ENCODE data around the gene ADAMTS15.
"Not testable (repeated sequence)": the region's sequence is repeated elsewhere in the genome, so short reads cannot be mapped to it uniquely, and the experiment has no call there.

Gene ADAMTS15

DNA sequence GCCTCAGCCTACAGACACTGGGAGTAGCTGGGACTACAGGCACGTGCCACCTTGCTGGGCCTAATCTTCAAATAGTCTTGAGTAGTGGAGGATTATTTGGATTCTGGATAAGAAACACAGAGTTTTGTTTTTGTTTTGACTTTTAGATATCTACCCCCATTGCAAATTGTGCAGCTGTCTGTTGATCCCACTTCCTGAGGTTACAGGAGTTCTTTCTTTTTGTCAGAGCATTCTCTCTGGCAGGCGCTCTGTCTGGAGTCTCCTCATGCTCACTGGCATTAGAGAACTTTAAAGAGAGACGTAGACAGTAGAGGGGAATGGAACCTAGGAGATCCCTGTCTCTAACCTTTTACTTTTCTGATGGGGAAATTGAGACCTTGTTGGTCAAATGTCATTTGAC lies 12.3 kb upstream of the ADAMTS15 start:
- no peak for DNase-seq

- DNase-seq = no peak
These were observed 10.6 kb upstream of the ADAMTS15 start for GRCh38 chr11:130437848-130438247.

- not testable (repeated sequence) for DNase-seq
These were observed 9.9 kb upstream of the ADAMTS15 start for GRCh38 chr11:130438401-130439159.

DNA sequence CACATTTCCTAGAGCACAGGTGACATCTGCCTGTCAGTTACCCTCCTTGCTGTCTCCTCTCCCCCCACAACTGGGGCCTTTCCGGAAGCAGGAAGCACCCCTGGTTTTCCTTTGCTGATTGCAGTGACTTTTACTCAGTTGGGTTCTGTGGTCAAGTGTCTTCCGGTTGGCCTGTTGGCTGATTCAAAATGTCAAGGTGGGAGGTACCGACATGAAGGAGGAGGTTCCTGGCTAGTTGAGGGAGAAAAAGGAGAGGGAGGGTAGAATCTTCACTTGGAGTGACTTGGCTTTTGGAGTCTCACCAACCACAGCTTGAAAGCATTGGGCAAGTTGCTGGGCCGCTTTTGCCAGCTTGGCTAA lies 9.3 kb upstream of the ADAMTS15 start:
- no peak for DNase-seq

GRCh38 chr11:130439876-130440275 lies 8.6 kb upstream of the ADAMTS15 start:
- no peak for DNase-seq

- no peak for DNase-seq
These were observed 6.7 kb upstream of the ADAMTS15 start for GRCh38 chr11:130441719-130442118.

DNA sequence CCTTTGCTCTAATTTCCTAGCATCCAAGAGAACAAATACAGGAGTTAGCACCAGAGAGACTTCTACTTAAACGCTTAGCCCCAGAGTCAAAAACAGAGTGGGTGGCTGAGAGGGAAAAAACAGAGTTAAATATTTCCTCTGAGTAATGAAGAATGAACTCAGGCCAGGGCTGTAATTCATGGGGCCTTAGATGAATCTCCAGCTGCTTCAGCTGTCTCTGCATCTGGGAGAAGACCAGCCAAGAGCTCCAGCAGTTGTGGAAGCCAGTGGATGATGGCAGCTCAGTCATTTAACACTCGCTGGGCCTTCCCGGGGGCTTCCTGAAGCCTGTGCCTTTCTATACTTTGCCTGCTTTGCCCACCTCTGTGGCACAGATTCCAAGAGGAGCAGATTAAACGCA lies 5.7 kb upstream of the ADAMTS15 start:
- DNase-seq = no peak

DNA sequence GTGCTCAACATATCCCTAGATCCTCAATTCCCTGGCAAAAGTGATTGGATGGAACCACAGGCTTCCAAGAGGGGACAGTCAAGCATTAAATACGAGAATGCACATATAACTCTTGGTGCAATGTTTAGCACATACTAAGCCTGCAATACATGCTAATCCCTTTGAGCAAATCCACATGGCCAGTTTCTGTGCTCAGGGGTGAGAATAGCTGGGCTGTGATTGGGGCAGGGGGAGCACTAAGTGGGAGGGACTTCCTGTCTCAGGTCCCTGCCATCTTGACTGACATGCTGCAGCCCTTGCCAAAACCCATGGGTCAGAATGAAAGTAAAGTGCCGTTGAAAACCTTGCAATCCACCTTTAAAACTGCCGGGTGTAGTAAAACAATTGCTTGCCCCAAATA lies 2.7 kb upstream of the ADAMTS15 start:
- DNase-seq = no peak

DNA sequence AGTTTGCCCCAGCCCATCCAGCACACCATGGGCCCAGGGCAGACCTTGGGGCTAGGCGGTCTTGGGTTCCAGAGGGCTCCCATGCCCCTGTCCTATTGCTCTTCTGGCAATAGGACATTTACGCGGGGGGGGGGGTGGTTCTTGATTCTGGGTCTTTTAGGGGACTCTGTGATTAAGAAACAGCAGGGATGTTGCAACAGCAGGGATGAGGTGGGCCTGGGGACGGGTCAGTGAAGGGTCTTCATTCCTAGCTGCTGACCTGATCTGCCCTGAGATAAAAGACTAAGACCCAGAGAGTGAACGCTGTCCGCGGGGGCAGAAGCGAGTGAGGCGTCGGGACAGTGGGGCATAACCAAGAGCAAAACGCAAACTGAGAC lies 418 bp upstream of the ADAMTS15 start:
- no peak for DNase-seq

DNA sequence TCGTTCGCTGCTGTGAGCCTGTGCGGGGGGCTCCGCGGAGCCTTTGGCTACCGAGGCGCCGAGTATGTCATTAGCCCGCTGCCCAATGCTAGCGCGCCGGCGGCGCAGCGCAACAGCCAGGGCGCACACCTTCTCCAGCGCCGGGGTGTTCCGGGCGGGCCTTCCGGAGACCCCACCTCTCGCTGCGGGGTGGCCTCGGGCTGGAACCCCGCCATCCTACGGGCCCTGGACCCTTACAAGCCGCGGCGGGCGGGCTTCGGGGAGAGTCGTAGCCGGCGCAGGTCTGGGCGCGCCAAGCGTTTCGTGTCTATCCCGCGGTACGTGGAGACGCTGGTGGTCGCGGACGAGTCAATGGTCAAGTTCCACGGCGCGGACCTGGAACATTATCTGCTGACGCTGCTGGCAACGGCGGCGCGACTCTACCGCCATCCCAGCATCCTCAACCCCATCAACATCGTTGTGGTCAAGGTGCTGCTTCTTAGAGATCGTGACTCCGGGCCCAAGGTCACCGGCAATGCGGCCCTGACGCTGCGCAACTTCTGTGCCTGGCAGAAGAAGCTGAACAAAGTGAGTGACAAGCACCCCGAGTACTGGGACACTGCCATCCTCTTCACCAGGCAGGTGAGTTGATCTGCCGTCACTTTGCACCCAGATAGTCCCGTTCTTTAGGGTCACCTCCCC lies 1.0 kb downstream of the ADAMTS15 start:
- no peak for DNase-seq

DNA sequence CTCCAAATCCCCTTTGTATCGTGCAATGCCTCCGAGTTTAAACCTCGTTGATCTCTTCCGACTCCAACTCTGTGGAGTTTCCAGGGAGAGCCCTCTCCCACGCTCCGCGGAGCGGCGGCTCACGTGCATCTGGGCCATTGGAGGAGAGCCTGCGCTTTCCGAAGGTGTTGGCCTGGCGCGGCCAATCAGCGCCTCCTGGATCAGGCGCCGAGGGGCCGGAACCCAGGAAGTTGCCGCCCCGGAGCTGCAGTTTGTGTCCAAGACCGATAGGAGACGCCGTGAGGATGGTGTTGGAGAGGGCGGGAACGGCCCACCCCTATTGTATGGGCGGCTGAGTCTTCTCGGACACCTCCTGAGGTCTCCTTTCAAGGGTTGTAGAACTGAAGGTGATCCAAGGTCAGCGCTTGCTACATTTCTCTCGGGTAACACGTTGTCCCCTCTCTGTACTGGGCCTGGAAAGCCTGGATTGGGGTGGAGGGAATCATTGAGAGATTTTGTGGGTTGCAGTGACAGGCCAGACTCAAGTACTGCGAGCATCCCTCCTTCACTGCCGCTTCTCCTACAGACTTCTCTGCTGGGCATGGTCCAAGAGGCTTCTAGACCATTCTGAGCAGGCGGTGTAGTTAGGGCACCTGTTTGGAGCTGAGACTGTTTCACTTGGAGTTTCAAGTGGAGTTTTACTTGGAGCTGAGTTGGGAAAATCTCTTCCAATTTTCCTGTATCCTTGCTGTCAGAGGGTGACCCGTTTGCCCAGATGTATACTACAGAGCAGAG lies 1.7 kb downstream of the ADAMTS15 start:
- no peak for DNase-seq

DNA sequence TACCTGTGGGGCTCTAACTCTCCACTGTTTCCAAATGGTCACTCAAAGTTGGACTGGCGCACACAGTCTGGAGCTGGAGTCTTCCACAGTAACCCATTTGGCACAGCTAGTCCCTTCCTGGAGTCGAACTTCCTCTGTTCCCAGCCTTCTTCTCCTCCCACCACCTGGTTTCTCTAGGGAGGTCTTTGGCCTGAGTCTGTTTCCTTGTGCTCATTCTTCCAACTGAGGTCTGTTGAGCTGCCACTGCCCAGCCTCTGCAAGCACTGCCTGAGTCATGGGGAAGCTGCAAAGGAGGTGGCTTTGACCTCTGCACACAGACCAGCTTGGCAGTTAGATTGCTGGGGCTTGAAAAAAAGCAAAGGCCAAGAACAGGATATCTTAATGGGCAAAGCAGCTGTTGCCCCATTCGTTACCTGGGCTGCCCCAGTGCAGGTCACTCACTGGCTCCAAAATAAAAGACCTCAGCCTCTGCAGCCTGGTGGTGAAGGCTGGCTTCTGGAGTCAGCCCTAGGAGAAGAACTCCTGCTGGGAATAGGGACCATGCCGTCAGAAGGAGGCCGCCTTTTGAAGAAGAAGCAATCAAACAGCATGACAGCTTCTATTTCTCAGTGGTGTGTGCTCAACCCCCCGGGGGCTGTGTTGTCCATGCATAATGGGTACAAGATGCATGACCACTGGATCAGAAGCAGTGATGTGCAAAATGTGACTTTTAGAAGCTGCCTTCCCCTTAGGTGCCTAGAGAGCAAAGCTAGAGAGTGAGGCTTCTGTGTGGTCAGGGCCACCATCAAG lies 3.0 kb downstream of the ADAMTS15 start:
- DNase-seq = no peak

DNA sequence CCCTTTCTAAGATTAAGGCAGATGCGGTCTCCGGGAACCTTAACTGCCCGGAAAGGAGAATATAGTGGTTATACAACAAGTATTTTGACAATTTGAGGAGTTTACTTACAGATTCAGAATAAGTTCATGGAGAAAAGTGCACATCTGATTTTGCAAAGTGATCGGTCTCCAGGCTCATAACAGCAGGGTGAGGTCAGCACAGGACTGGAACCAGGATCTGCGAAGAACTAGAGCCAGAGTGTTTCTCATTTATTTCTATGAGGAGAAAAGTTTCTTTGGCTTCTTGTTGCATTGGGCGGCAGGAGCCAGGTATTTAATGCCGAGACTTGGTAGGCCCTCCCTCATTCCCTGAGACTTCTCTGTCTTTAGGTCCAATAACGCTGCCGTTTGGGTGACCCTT lies 3.7 kb downstream of the ADAMTS15 start:
- no peak for DNase-seq

- no peak for DNase-seq
These were observed 4.5 kb downstream of the ADAMTS15 start for GRCh38 chr11:130452940-130453339.

DNA sequence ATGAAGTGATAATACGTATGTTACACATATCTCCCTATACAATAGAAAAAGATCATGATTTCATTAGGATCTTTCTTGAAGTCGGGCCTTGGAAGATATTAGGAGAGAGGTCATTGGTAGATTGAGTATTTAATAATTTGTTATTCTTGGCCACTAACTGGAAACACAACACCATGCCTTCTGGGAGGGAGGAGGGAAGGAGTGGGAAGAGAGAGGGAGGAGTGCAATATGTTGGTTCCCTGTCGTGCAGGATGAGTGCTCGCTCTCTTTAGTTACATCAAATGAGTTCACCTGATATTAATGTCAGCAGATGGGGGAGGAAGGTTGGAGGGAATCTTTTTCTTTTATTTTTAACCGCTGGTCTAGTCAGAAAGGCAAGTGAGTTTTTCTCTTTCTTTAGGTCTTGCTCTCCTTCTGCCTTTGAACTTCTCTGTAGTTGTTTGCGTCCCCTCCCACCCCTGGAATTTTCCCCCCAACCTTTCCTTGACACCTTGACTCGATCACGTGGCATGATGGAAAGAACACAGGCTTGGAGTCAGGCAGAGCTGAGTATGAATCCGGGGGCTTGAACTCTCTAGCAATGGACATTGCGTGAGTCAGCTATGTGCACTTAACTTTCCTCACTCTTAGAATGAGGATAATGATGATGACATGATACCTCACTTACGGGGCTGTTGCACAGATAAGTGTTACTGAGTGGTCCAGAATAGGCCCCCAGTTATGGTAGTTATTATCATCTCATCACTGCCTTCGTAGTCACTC lies 6.2 kb downstream of the ADAMTS15 start:
- no peak for DNase-seq

DNA sequence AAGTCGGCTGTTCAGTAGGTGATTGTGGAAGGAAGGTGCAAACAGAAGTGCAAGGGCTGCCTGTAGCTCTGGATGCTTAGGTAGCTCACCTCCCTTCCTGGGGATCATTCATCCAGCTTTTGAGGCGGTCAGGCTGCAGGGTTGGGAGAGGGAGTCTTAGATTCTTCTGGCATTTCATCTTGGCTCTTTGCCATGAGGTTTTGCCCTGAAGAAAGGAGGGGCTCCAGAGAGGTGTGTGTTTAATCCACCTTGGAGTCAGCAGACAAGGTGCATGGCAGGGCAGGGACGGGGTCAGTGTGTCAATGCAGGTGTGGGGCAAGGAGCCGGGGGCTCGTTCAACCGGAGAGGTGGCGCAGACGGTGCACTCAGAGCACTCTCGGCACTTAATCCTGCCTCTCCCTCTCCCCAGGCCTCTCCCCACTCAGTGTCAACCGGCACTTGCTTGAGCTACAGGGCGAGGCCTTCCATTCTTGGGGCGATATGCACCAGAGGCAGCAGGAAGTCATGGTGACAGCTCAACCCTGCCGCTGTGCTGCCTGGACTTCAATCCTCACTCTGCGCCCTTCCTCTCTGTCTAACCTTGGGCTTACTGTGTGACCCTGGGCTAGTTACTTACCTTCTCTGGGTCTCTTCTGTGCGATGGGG lies 7.2 kb downstream of the ADAMTS15 start:
- no peak for DNase-seq

- DNase-seq = no peak
These were observed 7.8 kb downstream of the ADAMTS15 start for GRCh38 chr11:130456286-130456685.

DNA sequence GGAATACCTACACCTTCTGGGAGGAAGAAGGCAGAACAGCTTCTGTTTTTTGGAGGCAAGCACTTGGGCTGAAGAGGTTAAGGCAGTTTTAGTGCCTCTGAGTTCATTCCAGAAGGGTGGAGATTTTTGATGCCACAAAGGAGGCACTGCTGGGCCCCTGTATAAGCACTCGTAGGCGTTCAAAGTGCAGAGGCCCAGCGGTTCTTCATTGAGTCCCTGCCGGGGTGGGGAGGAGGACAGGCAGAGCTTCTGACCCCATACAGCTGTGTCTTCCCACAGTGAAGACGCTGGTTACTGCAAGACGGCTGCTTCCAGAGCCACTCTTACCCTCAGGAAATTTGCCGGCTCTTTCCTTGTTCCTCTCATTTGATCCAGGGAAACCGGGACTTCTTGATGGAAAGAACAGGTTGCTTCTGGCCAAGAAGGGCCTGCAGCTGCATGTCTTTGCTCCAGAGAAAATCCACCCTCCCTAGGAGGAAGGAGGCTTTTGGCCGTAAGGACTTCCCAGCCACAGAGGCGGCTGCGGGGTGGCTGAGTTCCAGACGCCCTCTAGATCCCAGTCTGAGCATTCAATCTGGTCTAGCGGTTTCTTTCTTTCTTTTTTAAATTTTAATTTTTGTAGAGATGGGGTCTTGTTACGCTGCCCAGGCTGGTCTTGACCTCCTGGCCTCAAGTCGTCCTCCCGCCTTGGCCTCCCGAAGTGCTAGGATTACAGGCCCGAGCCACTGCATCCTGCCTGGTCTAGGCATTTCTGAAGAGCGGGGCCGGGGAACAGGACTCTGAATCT lies 9.4 kb downstream of the ADAMTS15 start:
- no peak for DNase-seq

DNA sequence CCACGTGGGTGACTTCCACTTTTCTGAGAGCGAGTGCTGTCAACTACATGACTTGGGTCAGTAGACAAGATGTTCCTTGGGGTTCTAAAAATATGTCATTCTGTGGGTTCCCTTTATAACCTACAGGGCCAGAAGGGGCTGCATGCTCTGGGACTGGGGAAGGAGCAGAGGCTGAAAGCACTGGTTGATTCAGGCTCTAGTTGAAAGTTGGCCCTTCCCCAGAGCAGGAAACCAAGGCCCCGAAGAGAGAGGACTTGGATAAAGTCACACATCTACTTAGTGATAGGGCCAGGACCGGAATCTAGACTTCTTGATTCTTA lies 9.9 kb downstream of the ADAMTS15 start:
- no peak for DNase-seq

GRCh38 chr11:130459521-130459920 lies 11.1 kb downstream of the ADAMTS15 start:
- no peak for DNase-seq
